GM12878 (cell line): ENCODE data around the gene MIGA2. TPM values are rescaled to one million over a fixed set of nuclear protein-coding genes. Genes with fewer than 3 reads are reported as not detected.

Experiments
- ATAC-seq: fragments of 200-7000 bp; cut with Tn5 transposase; 3 replicates; pipeline ENCODE4 v1.9.1; 2020; ENCODE audit warnings: mild to moderate bottlenecking, moderate library complexity
- BruUV-seq: library from RNA; stranded (reverse); fragments of 400-500 nt; replicated peaks from 2 replicates; lab custom pipeline; 2021; lab: Mats Ljungman, UMichigan
- CTCF ChIA-PET: fragments of 300-600 bp; sonication (Branson Sonifier 250); formaldehyde crosslinking; extraction: SDS; loops from one replicate; lab custom pipeline; 2021; ENCODE audit warnings: inconsistent platforms; lab: Yijun Ruan, JAX
- POLR2A ChIA-PET: fragments of 350-600 bp; formaldehyde crosslinking; extraction: SDS; loops from one replicate; lab custom pipeline; 2021; ENCODE audit warnings: inconsistent platforms; lab: Charles Lee
- RAD21 ChIA-PET: fragments of 300-600 bp; sonication (Branson Sonifier 250); formaldehyde crosslinking; loops from one replicate; lab custom pipeline; 2023; ENCODE audit warnings: antibody characterized with exemption; ENCODE audit not compliant: unreplicated experiment; lab: Charles Lee
- SMC1A ChIA-PET: fragments of 300-600 bp; sonication (Branson Sonifier 250); formaldehyde crosslinking; loops from one replicate; lab custom pipeline; 2023; ENCODE audit not compliant: unreplicated experiment, uncharacterized antibody; lab: Charles Lee
- DNase-seq: peaks from one replicate; pipeline ENCODE4 v3.0.0-alpha.2; 2011; ENCODE audit warnings: low read depth, low spot score
- FAIRE-seq: peaks from 3 replicates; lab custom pipeline; 2011; peaks lifted over from hg19 to GRCh38; lab: Jason Lieb, UNC
- H2AFZ ChIP-seq: 2 replicates; pipeline ENCODE4 v1.6.0; 2011; ENCODE audit warnings: low read depth, low read length, control low read depth; ENCODE audit not compliant: control insufficient read depth
- H3K27ac ChIP-seq: 2 replicates; pipeline ENCODE4 v1.5.1; 2011; ENCODE audit warnings: control low read depth; ENCODE audit not compliant: control insufficient read depth, insufficient read depth
- H3K27me3 ChIP-seq, 2 experiments: replicated peaks in 1 of 2; 2 replicates each; pipeline versions ENCODE4 v1.6.0 to v1.6.1; 2011; ENCODE audit warnings: low read length in 1 of 2; ENCODE audit not compliant: control insufficient read depth in 2 of 2, insufficient read depth in 2 of 2
- H3K36me3 ChIP-seq, 2 experiments: 2 replicates each; pipeline ENCODE4 v1.5.1; 2011; ENCODE audit warnings: low read length in 1 of 2; ENCODE audit not compliant: control insufficient read depth in 2 of 2, insufficient read depth in 2 of 2
- H3K4me1 ChIP-seq: 2 replicates; pipeline ENCODE4 v1.6.1; 2011; ENCODE audit warnings: mild to moderate bottlenecking, low read length, moderate library complexity, mixed read lengths; ENCODE audit not compliant: control insufficient read depth, insufficient read depth
- H3K4me2 ChIP-seq: 2 replicates; pipeline ENCODE4 v1.6.0; 2011; ENCODE audit warnings: control low read depth; ENCODE audit not compliant: control insufficient read depth, insufficient read depth
- H3K4me3 ChIP-seq: fragments of 200-600 bp; sonication (generic); 2 replicates; pipeline ENCODE4 v1.5.1; 2016
- H3K79me2 ChIP-seq: 2 replicates; pipeline ENCODE4 v1.6.0; 2011; ENCODE audit warnings: low read length; ENCODE audit not compliant: control insufficient read depth, insufficient read depth
- H3K9ac ChIP-seq: 2 replicates; pipeline ENCODE4 v1.8.0; 2011; ENCODE audit warnings: low read length, control low read depth, mixed read lengths; ENCODE audit not compliant: control insufficient read depth, insufficient read depth
- H3K9me3 ChIP-seq: replicated peaks from 3 replicates; pipeline ENCODE4 v1.5.1; 2011; ENCODE audit warnings: mild to moderate bottlenecking, low read length; ENCODE audit not compliant: control insufficient read depth, insufficient read depth
- H4K20me1 ChIP-seq: 2 replicates; pipeline ENCODE4 v1.6.0; 2011; ENCODE audit not compliant: control insufficient read depth, insufficient read depth
- BHLHE40 ChIP-seq, 2 experiments: fragments of 450-650 bp in 1 of 2; IDR thresholded peaks; 2 replicates each; pipeline ENCODE4 v1.6.1; 2011 to 2017; ENCODE audit warnings: low read depth in 2 of 2, borderline replicate concordance in 1 of 2, improper control_type of control experiment in 1 of 2, low read length in 1 of 2, mild to moderate bottlenecking in 1 of 2
- ESRRA ChIP-seq: IDR thresholded peaks from 2 replicates; pipeline ENCODE4 v1.6.1; 2012; ENCODE audit warnings: mild to moderate bottlenecking, low read length, improper control_type of control experiment
- EZH2 ChIP-seq: IDR thresholded peaks from 2 replicates; pipeline ENCODE4 v1.6.1; 2012; ENCODE audit warnings: low read depth, mild to moderate bottlenecking, control low read depth, inconsistent platforms, low read length, borderline replicate concordance; ENCODE audit not compliant: control insufficient read depth
- GABPA ChIP-seq: IDR thresholded peaks from 2 replicates; pipeline ENCODE4 v1.6.1; 2014; ENCODE audit warnings: antibody characterized with exemption, low read depth, mild to moderate bottlenecking, inconsistent platforms
- HDGF ChIP-seq: fragments of 450-650 bp; IDR thresholded peaks from 2 replicates; pipeline ENCODE4 v1.6.1; 2016; ENCODE audit warnings: antibody characterized with exemption
- KAT2A ChIP-seq: conservative IDR thresholded peaks from 2 replicates; pipeline ENCODE4 v1.6.1; 2011; ENCODE audit warnings: low read depth, low read length; ENCODE audit not compliant: control insufficient read depth
- MXI1 ChIP-seq: fragments of 150-350 bp; IDR thresholded peaks from 2 replicates; pipeline ENCODE4 v1.6.1; 2011; ENCODE audit warnings: low read depth, mild to moderate bottlenecking, inconsistent platforms, low read length, improper control_type of control experiment
- MYC ChIP-seq: IDR thresholded peaks from 2 replicates; pipeline ENCODE4 v1.6.1; 2011; ENCODE audit warnings: mild to moderate bottlenecking, low read length, moderate library complexity, inconsistent platforms; ENCODE audit not compliant: insufficient read depth, insufficient replicate concordance, insufficient read length, severe bottlenecking
- PAX8 ChIP-seq: fragments of 450-650 bp; IDR thresholded peaks from 2 replicates; pipeline ENCODE4 v1.6.1; 2017; ENCODE audit warnings: mild to moderate bottlenecking, moderate library complexity
- RB1 ChIP-seq: fragments of 450-650 bp; formaldehyde crosslinking; IDR thresholded peaks from 2 replicates; pipeline ENCODE4 v1.6.1; 2017; ENCODE audit warnings: mild to moderate bottlenecking, borderline replicate concordance
- RELA ChIP-seq: fragments of 450-650 bp; IDR thresholded peaks from 2 replicates; pipeline ENCODE4 v1.8.0; 2014; ENCODE audit warnings: borderline replicate concordance; ENCODE audit not compliant: partially characterized antibody
- SREBF2 ChIP-seq: IDR thresholded peaks from 2 replicates; pipeline ENCODE4 v1.6.1; 2012; ENCODE audit warnings: mild to moderate bottlenecking, low read length
- WRNIP1 ChIP-seq: IDR thresholded peaks from 2 replicates; pipeline ENCODE4 v1.6.1; 2011; ENCODE audit warnings: low read depth, low read length, improper control_type of control experiment, borderline replicate concordance
- ZNF217 ChIP-seq: fragments of 450-650 bp; IDR thresholded peaks from 2 replicates; pipeline ENCODE4 v1.6.1; 2017; ENCODE audit warnings: antibody characterized with exemption, mild to moderate bottlenecking
- ZZZ3 ChIP-seq: IDR thresholded peaks from 2 replicates; pipeline ENCODE4 v1.6.1; 2011; ENCODE audit warnings: low read depth; ENCODE audit not compliant: control insufficient read depth, insufficient read length
- WGBS: methylation state at CpG from one replicate; pipeline ENCODE4 v1.1.6; 2016; ENCODE audit warnings: low lambda C conversion rate; ENCODE audit not compliant: insufficient replicate concordance, insufficient coverage; ENCODE audit errors: missing lambda C conversion rate; 5-methylcytosine and 5-hydroxymethylcytosine counted together
- in situ Hi-C: fragments of 300-500 bp; cut with MboI; formaldehyde crosslinking; loops from 9 replicates; pipeline ENCODE4 v1.14.3; 2018; ENCODE audit warnings: mixed read lengths
- intact Hi-C: fragments of 100-400 bp; cut with micrococcal nuclease; formaldehyde crosslinking; loops from one replicate; pipeline ENCODE4 v1.14.2; 2022; ENCODE audit not compliant: unreplicated experiment
- polyA plus RNA-seq, 11 experiments: library from polyadenylated mRNA; depleted of rRNA in 4 of 11; unstranded in 6 of 11; stranded (reverse) in 5 of 11; fragments of >200 nt; fragmentation: Nextera tagmentation in 4 of 11; fragmentation: Illumina TruSeq in 1 of 11; extraction: Ambion mirVana in 4 of 11; extraction: Trizol in 1 of 11; gene quantifications; 1 replicate in 1 of 11; 2 replicates in 10 of 11; pipeline versions ENCODE4 v1.2.1 to v1.2.3, GENCODE V29; 2011 to 2016; ENCODE audit warnings: inconsistent platforms in 2 of 11, missing spikeins in 2 of 11, low read depth in 1 of 11
- total RNA-seq, 4 experiments: library from RNA; depleted of rRNA in 3 of 4; stranded (reverse); fragments of >200 nt in 3 of 4; fragmentation: Illumina TruSeq in 1 of 4; extraction: Trizol in 1 of 4; gene quantifications; 2 replicates each; pipeline versions ENCODE4 v1.2.1 to v1.2.3, GENCODE V29; 2013 to 2021
- TF ChIP-seq, protein P1 (sequence below): fragments of 450-650 bp; IDR thresholded peaks from 2 replicates; pipeline ENCODE4 v1.6.1; 2017; ENCODE audit warnings: mild to moderate bottlenecking, moderate library complexity
- TF ChIP-seq, protein P2 (sequence below): IDR thresholded peaks from 2 replicates; pipeline ENCODE4 v1.6.1; 2012; ENCODE audit warnings: low read depth, low read length, improper control_type of control experiment
- TF ChIP-seq, protein P3 (sequence below): IDR thresholded peaks from 2 replicates; pipeline ENCODE4 v1.6.1; 2012; ENCODE audit warnings: low read depth, low read length, improper control_type of control experiment

MIGA2 gene
- total and polyA plus RNA-seq, 10 of the 15 experiments (the other 5 are each of a cell fraction or from before 2014, with no cell fraction given): 0.14 to 31.0 (median 12.7) TPM

DNA sequence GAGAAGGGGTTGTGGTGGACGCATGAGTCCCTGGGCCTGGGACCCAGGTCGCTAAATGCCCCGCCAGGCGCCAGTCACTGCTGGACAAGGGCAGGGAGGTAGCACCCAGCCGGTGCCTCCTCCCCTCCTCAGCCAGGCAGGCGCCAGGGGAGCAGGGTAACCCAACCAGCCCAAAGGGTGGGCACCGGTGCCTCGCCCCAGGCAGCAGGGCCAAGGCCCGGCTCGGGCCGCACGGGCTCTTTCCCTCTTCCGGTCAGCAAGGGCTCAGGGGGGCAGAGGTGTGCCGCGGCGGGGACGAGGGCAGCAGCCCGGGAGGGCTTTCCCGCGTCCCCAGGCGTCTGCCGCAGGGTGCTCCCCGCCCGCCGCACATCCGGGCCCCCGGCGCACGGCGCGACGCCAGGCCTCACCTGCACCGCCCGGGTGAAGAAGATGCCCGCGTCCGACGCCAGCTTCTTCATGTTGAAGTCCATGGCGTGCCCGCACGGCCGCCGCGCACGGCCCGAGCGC lies 8.7 kb upstream of the MIGA2 start:
- CTCF ChIA-PET: interaction anchor here (0.6 to 1.5 kb wide), 5 partner anchors 7 to 1034 kb away, joined by 3 to 5 read pairs (median 3); partner anchors contain the start of gene DOLPP1
- no peak for DNase-seq
- H3K36me3 ChIP-seq: no peaks in the 10 kb centered on the region
- H3K4me1 ChIP-seq: peaks cover 8% of the 10 kb centered on the region
- H3K4me2 ChIP-seq: peak overlapping the region; percentile 100
- in situ Hi-C loops: no loop called here
- peak overlapping the region; percentile 78 for H3K4me3 ChIP-seq
- intact Hi-C loops: no loop called here
- ATAC-seq: peak; percentile 61
- RAD21 ChIA-PET: interaction anchor here (0.6 to 1.0 kb wide), 8 partner anchors 8 to 712 kb away, joined by 3 to 6 read pairs (median 4); partner anchors contain the start of gene SPOUT1
- H2AFZ ChIP-seq: peak overlapping the region; percentile 45
- 1% methylated on average over 42 of the region's 47 CpGs for WGBS
- SMC1A ChIA-PET: interaction anchor here (1.0 kb wide), 1 partner anchor 112 kb away, joined by 3 read pairs; no protein-coding TSS in a partner anchor
- H3K9ac ChIP-seq: peak overlapping the region; percentile 78; the same call in 1 of the 2 replicates
- no peaks in the 10 kb centered on the region for H3K9me3 ChIP-seq
- POLR2A ChIA-PET: interaction anchor here (0.6 to 1.7 kb wide), 4 partner anchors 9 to 690 kb away, joined by 3 to 8 read pairs (median 6); partner anchors contain the start of genes DOLPP1, MIGA2 and URM1
- no peak for FAIRE-seq
- peaks cover 13% of the 10 kb centered on the region for H3K79me2 ChIP-seq
- no TSS peak for BruUV-seq
- H3K27ac ChIP-seq: peak overlapping the region; percentile 74
- H3K27me3 ChIP-seq: no peaks in the 10 kb centered on the region
- H4K20me1 ChIP-seq: no peaks in the 10 kb centered on the region
- no peak for TF ChIP-seq ESRRA
- no peak for TF ChIP-seq ZNF217
- TF ChIP-seq BHLHE40 (IDR thresholded peaks at IDR 0.05; ENCODE audit: borderline replicate concordance in 1 of 2, low read depth in 2 of 2, low read length in 1 of 2): peak in 1 of 2 experiments; percentile 76; a peak in 2 of 4 replicates
- no peak for TF ChIP-seq RELA
- TF ChIP-seq RB1: peak; percentile 61; the same call in 1 of the 2 replicates
- TF ChIP-seq MYC: no peak
- no peak for TF ChIP-seq SREBF2
- no peak for TF ChIP-seq MXI1
- no peak for TF ChIP-seq WRNIP1
- no peak for TF ChIP-seq PAX8
- TF ChIP-seq EZH2: no peak
- TF ChIP-seq, protein P1, sequence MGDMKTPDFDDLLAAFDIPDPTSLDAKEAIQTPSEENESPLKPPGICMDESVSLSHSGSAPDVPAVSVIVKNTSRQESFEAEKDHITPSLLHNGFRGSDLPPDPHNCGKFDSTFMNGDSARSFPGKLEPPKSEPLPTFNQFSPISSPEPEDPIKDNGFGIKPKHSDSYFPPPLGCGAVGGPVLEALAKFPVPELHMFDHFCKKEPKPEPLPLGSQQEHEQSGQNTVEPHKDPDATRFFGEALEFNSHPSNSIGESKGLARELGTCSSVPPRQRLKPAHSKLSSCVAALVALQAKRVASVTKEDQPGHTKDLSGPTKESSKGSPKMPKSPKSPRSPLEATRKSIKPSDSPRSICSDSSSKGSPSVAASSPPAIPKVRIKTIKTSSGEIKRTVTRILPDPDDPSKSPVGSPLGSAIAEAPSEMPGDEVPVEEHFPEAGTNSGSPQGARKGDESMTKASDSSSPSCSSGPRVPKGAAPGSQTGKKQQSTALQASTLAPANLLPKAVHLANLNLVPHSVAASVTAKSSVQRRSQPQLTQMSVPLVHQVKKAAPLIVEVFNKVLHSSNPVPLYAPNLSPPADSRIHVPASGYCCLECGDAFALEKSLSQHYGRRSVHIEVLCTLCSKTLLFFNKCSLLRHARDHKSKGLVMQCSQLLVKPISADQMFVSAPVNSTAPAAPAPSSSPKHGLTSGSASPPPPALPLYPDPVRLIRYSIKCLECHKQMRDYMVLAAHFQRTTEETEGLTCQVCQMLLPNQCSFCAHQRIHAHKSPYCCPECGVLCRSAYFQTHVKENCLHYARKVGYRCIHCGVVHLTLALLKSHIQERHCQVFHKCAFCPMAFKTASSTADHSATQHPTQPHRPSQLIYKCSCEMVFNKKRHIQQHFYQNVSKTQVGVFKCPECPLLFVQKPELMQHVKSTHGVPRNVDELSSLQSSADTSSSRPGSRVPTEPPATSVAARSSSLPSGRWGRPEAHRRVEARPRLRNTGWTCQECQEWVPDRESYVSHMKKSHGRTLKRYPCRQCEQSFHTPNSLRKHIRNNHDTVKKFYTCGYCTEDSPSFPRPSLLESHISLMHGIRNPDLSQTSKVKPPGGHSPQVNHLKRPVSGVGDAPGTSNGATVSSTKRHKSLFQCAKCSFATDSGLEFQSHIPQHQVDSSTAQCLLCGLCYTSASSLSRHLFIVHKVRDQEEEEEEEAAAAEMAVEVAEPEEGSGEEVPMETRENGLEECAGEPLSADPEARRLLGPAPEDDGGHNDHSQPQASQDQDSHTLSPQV: no peak
- TF ChIP-seq HDGF: peak; percentile 53; the same call in 1 of the 2 replicates
- TF ChIP-seq, protein P2, sequence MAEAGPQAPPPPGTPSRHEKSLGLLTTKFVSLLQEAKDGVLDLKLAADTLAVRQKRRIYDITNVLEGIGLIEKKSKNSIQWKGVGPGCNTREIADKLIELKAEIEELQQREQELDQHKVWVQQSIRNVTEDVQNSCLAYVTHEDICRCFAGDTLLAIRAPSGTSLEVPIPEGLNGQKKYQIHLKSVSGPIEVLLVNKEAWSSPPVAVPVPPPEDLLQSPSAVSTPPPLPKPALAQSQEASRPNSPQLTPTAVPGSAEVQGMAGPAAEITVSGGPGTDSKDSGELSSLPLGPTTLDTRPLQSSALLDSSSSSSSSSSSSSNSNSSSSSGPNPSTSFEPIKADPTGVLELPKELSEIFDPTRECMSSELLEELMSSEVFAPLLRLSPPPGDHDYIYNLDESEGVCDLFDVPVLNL: no peak
- TF ChIP-seq GABPA: no peak
- TF ChIP-seq, protein P3, sequence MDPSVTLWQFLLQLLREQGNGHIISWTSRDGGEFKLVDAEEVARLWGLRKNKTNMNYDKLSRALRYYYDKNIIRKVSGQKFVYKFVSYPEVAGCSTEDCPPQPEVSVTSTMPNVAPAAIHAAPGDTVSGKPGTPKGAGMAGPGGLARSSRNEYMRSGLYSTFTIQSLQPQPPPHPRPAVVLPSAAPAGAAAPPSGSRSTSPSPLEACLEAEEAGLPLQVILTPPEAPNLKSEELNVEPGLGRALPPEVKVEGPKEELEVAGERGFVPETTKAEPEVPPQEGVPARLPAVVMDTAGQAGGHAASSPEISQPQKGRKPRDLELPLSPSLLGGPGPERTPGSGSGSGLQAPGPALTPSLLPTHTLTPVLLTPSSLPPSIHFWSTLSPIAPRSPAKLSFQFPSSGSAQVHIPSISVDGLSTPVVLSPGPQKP: no peak
- no peak for TF ChIP-seq ZZZ3
- TF ChIP-seq KAT2A: no peak
